Measurements from ENCODE around the gene LRP1B.

GRCh38 chr2:141724426-141724825 is 406.4 kb downstream of the LRP1B start:
- TF ChIP-seq CTCF (IDR thresholded peaks at IDR 0.05) (no peak), POLR2A (IDR thresholded peaks at IDR 0.05) (no peak)
